ENCODE measurements around the gene NAT8. TPM values are rescaled to one million over a fixed set of nuclear protein-coding genes. Genes with fewer than 3 reads are reported as not detected.

NAT8 gene
- total and polyA plus RNA-seq, 2 of the 8 experiments (the other 6 are each of a cell fraction or from before 2014, with no cell fraction given) = not detected

DNA sequence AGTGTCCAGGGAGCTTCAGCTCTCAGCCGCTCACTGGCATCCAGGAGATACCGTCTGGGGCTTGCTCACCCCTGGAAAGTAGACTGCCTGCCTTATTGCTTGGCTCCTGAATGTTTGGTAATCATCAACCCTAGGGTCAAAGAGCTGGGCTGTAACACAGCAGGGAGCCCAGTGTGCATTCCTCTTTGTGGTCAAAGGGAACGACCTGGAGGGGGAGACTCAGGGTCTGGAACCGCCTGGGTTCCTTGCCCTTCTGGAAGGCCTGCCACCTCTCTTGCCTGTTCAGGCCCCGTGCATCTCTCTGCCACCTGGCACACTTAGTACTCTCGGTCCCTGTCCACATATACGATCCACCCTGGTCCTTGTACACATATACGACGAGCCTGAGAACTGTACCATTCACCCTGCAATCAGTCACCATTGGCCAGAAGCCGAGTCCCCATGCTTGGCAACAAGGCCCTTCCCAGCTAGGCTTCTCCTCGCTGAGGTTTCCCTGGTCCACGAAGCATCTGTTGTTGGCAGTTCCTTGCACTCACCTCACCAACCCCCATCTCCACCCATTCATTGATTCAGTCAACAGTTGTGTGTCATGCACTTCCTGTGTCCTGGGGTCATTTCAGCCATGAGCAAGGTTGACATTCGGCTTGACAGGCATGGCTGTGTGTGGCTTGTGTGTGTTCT lies at the start of gene NAT8 (continued):
- TF ChIP-seq GABPA (IDR thresholded peaks at IDR 0.05; ENCODE audit: borderline replicate concordance, insufficient read depth, low read length) = no peak
- TF ChIP-seq CBX5 (IDR thresholded peaks at IDR 0.05; ENCODE audit: low read depth, low read length) = no peak
- TF ChIP-seq KDM4A (IDR thresholded peaks at IDR 0.05; ENCODE audit: low read depth, low read length, severe bottlenecking) = no peak
- TF ChIP-seq POLR2A (IDR thresholded peaks at IDR 0.05; ENCODE audit: control extremely low read depth in 1 of 2, low read depth in 2 of 2, low read length in 2 of 2) = no peak
- TF ChIP-seq TEAD4 (IDR thresholded peaks at IDR 0.05; ENCODE audit: low read depth, low read length) = no peak
- no peak for TF ChIP-seq HDAC6 (IDR thresholded peaks at IDR 0.05; ENCODE audit: low read depth, low read length)
- TF ChIP-seq RAD21 (IDR thresholded peaks at IDR 0.05 in 1 of 2, conservative IDR thresholded peaks at IDR 0.05 in 1 of 2; ENCODE audit: low read depth in 2 of 2, low read length in 2 of 2) = no peak
- no peak for TF ChIP-seq CHD1 (IDR thresholded peaks at IDR 0.05; ENCODE audit: low read depth, low read length)
